Uterus (tissue), 2 donors: Measurements from ENCODE around the gene CFAP74.

Source experiments
- CTCF ChIP-seq, 4 experiments: fragments of 200-600 bp in 2 of 4; fragments of 450-650 bp in 2 of 4; sonication (generic) in 2 of 4; IDR thresholded peaks; one replicate each; pipeline ENCODE4 v1.5.1; 2016 to 2019; ENCODE audit warnings: antibody characterized with exemption in 4 of 4, mild to moderate bottlenecking in 2 of 4, moderate library complexity in 1 of 4
- POLR2A ChIP-seq, 2 donors: fragments of 450-650 bp; IDR thresholded peaks; one replicate each; pipeline ENCODE4 v1.6.1; 2016; ENCODE audit warnings: antibody characterized with exemption in 2 of 2, mild to moderate bottlenecking in 1 of 2, moderate library complexity in 1 of 2

GRCh38 chr1:1959840-1960479, 43.6 kb downstream of the CFAP74 start:
- TF ChIP-seq POLR2A (IDR thresholded peaks at IDR 0.05) (no peak), CTCF (IDR thresholded peaks at IDR 0.05) (peak; percentile 40 to 72 (median 54))
